DOHH2 (cell line): Measurements from ENCODE around the gene CEP78.

ENCODE experiments used
- H3F3A ChIP-seq: fragments of 200-600 bp; sonication (generic), shearing (Covaris generic); 2 replicates; pipeline ENCODE4 v1.6.0; 2016; ENCODE audit warnings: antibody characterized with exemption, mild to moderate bottlenecking; ENCODE audit not compliant: control insufficient read depth, insufficient read depth
- H3K27ac ChIP-seq: fragments of 200-600 bp; sonication (generic); 2 replicates; pipeline ENCODE4 v1.5.1; 2014; ENCODE audit warnings: low read depth, mild to moderate bottlenecking, low read length, moderate library complexity
- H3K27me3 ChIP-seq: fragments of 200-600 bp; sonication (generic); 2 replicates; pipeline ENCODE4 v1.6.1; 2014; ENCODE audit warnings: mild to moderate bottlenecking, low read length, mixed read lengths; ENCODE audit not compliant: control insufficient read depth
- H3K36me3 ChIP-seq: fragments of 200-600 bp; sonication (generic); 2 replicates; pipeline ENCODE4 v1.6.1; 2014; ENCODE audit warnings: mild to moderate bottlenecking, low read length, moderate library complexity, mixed read lengths; ENCODE audit not compliant: control insufficient read depth
- H3K4me1 ChIP-seq: fragments of 200-600 bp; sonication (generic); 2 replicates; pipeline ENCODE4 v1.6.1; 2014; ENCODE audit warnings: mild to moderate bottlenecking, low read length, mixed read lengths; ENCODE audit not compliant: control insufficient read depth
- H3K4me2 ChIP-seq: fragments of 200-600 bp; sonication (generic); 2 replicates; pipeline ENCODE4 v1.6.0; 2014; ENCODE audit warnings: mild to moderate bottlenecking, low read length, moderate library complexity
- H3K4me3 ChIP-seq: fragments of 200-600 bp; sonication (generic); 2 replicates; pipeline ENCODE4 v1.5.1; 2014; ENCODE audit warnings: mild to moderate bottlenecking, low read length, mixed read lengths
- H3K79me2 ChIP-seq: fragments of 200-600 bp; sonication (generic); 2 replicates; pipeline ENCODE4 v1.6.1; 2014; ENCODE audit warnings: mild to moderate bottlenecking, low read length, mixed read lengths; ENCODE audit not compliant: control insufficient read depth
- H3K9me2 ChIP-seq: fragments of 200-600 bp; sonication (generic); replicated peaks from 2 replicates; pipeline ENCODE4 v1.6.1; 2014; ENCODE audit warnings: mild to moderate bottlenecking, low read length, mixed read lengths; ENCODE audit not compliant: control insufficient read depth
- H3K9me3 ChIP-seq: fragments of 200-600 bp; sonication (generic); 2 replicates; pipeline ENCODE4 v1.6.1; 2014; ENCODE audit warnings: antibody characterized with exemption, low read length, mixed read lengths; ENCODE audit not compliant: control insufficient read depth, insufficient read depth
- H4K20me1 ChIP-seq: fragments of 200-600 bp; sonication (generic); 2 replicates; pipeline ENCODE4 v1.6.0; 2014; ENCODE audit warnings: low read depth, mild to moderate bottlenecking, antibody characterized with exemption, low read length, moderate library complexity; ENCODE audit not compliant: control insufficient read depth, insufficient read depth
- EZH2phosphoT487 ChIP-seq: fragments of 200-600 bp; sonication (generic); IDR thresholded peaks from 2 replicates; pipeline ENCODE4 v1.6.1; 2017; ENCODE audit warnings: borderline replicate concordance, mild to moderate bottlenecking, antibody characterized with exemption, low read length, moderate library complexity, mixed read lengths
- TF ChIP-seq, protein P1 (sequence below): fragments of 200-600 bp; sonication (generic); IDR thresholded peaks from one replicate; pipeline ENCODE4 v1.5.1; 2014; ENCODE audit warnings: antibody characterized with exemption, mild to moderate bottlenecking, low read depth, low read length; ENCODE audit not compliant: poor library complexity, severe bottlenecking

Gene CEP78

GRCh38 chr9:78297672-78297961, 61.7 kb downstream of the CEP78 start:
- Histone ChIP-seq H3F3A (peaks cover 3% of the 10 kb centered on the region; the same call in 1 of the 2 replicates), H3K27me3 (no peaks in the 10 kb centered on the region), H3K4me2 (peak overlapping the region; percentile 96), H3K4me1 (peaks cover 20% of the 10 kb centered on the region), H3K9me3 (no peaks in the 10 kb centered on the region), H3K36me3 (peaks cover 46% of the 10 kb centered on the region), H3K4me3 (peak overlapping the region; percentile 99), H4K20me1 (0 out of 2 replicates have a peak, but pooled peaks cover 4% of the 10 kb centered on the region), H3K79me2 (peaks cover 38% of the 10 kb centered on the region), H3K27ac (peak overlapping the region; percentile 95), H3K9me2 (no peaks in the 10 kb centered on the region)
- TF ChIP-seq, protein P1, sequence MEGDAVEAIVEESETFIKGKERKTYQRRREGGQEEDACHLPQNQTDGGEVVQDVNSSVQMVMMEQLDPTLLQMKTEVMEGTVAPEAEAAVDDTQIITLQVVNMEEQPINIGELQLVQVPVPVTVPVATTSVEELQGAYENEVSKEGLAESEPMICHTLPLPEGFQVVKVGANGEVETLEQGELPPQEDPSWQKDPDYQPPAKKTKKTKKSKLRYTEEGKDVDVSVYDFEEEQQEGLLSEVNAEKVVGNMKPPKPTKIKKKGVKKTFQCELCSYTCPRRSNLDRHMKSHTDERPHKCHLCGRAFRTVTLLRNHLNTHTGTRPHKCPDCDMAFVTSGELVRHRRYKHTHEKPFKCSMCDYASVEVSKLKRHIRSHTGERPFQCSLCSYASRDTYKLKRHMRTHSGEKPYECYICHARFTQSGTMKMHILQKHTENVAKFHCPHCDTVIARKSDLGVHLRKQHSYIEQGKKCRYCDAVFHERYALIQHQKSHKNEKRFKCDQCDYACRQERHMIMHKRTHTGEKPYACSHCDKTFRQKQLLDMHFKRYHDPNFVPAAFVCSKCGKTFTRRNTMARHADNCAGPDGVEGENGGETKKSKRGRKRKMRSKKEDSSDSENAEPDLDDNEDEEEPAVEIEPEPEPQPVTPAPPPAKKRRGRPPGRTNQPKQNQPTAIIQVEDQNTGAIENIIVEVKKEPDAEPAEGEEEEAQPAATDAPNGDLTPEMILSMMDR: no peak

DNA sequence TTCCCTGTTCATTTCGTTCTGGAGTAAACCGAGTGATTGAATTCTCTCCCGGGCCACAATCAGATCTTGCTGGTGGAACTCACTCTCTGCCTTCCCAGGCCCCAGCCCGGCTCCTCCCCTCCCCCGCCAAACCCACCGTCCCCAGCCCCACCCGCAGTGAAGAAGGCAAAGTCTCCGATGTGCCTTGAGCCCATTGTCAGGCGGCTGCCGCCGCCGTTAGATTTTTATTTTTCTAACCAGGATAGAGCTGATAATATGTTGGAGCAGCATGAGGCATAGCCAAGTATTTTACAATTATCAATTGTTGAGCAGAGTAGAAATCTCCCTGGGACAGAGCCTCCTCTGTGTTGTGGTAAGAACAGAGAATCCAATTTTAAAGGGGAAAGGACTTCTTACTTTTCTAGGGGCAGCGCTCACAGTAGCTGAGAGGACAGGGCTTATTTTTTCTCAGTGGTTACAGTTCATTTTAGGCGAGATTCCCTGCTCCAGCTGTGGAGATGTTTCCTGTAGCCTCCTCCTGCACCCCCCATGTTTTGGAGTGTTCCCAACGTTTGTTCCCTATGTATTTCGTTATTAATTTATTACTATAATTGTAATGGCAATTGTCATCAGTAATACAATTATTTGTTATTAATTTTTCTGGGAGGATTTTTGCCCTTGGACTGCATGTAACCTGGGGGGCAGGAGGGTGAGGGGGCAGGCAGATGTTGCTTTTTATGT, 62.3 kb downstream of the CEP78 start:
- Histone ChIP-seq H3K27me3 (no peaks in the 10 kb centered on the region), H3K9me3 (no peaks in the 10 kb centered on the region), H3K79me2 (peaks cover 38% of the 10 kb centered on the region), H3K36me3 (peaks cover 52% of the 10 kb centered on the region), H3K27ac (peak overlapping the region; percentile 95), H3K4me1 (peaks cover 20% of the 10 kb centered on the region), H3K4me3 (peak overlapping the region; percentile 99), H3K4me2 (peak overlapping the region; percentile 96), H3K9me2 (no peaks in the 10 kb centered on the region), H3F3A (peaks cover 3% of the 10 kb centered on the region; the same call in 1 of the 2 replicates), H4K20me1 (0 out of 2 replicates have a peak, but pooled peaks cover 4% of the 10 kb centered on the region)
- no peak for TF ChIP-seq EZH2phosphoT487
- TF ChIP-seq, protein P1: no peak

- H3K79me2 ChIP-seq: peaks cover 38% of the 10 kb centered on the region
- TF ChIP-seq, protein P1: no peak
- no peak for TF ChIP-seq EZH2phosphoT487
- no peak overlapping the region for H3K4me2 ChIP-seq
- H3K27ac ChIP-seq: no peak overlapping the region
- H3K4me3 ChIP-seq: no peak overlapping the region
- no peaks in the 10 kb centered on the region for H3K9me3 ChIP-seq
- peaks cover 20% of the 10 kb centered on the region for H3K4me1 ChIP-seq
- peaks cover 3% of the 10 kb centered on the region; the same call in 1 of the 2 replicates for H3F3A ChIP-seq
- peaks cover 68% of the 10 kb centered on the region for H3K36me3 ChIP-seq
- H4K20me1 ChIP-seq: 0 out of 2 replicates have a peak, but pooled peaks cover 4% of the 10 kb centered on the region
- H3K9me2 ChIP-seq: no peaks in the 10 kb centered on the region
- H3K27me3 ChIP-seq: no peaks in the 10 kb centered on the region
Observed at GRCh38 chr9:78300209-78300608, 64.3 kb downstream of the CEP78 start.
